HCEC 1CT (cell line): ENCODE results near the gene MYL10.
A peak's percentile ranks its signal among the peaks of the same experiment; 100 is the strongest.

Experiments
- DNase-seq: peaks from one replicate; pipeline ENCODE4 v3.0.0-alpha.2; 2017

The MYL10 gene

DNA sequence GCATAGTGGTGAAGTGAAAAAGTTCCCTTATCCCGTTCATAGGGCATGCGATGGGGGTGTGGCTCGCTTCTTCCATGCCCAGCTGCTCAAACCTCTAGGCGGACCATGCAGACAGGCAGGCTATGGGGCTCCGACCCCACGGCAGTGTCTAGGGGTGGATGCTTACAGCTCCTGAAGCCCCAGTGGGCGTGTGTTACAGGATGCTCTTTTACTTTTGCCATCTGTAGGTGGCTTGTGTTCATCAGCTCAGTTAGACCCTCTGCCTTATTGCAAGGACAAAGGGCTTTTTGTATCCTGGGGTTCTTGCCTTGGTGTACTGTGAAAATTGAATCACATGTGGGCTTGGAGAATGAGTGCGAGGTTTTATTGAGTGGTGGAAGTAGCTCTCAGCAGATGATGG, at the start of gene MYL10:
TSS of gene MYL10 (minus strand) at position 126 of the 400 bp plus-strand sequence. CDS start 178 bp downstream, outside the sequence.
- DNase-seq: no peak

DNA sequence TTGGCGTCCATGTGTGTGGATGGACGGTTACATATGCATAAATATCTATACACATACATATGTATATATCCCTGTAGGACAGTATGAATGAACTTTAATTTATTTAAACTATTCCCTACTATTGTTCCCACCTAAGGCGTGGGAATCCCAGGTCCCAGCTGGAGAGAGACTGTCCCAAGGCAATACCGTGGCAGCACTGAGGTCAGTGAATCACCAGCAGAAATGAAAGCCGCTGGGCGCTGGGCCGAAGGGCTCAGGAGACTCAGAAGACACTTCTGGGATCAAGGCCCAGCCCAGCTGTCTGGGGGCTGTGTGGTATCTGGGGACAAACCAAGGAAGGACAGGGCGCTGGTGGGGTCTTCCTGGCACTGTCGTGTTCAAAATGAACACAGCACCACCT, 49.6 kb upstream of the MYL10 start:
- peak; percentile 39 for DNase-seq

DNA sequence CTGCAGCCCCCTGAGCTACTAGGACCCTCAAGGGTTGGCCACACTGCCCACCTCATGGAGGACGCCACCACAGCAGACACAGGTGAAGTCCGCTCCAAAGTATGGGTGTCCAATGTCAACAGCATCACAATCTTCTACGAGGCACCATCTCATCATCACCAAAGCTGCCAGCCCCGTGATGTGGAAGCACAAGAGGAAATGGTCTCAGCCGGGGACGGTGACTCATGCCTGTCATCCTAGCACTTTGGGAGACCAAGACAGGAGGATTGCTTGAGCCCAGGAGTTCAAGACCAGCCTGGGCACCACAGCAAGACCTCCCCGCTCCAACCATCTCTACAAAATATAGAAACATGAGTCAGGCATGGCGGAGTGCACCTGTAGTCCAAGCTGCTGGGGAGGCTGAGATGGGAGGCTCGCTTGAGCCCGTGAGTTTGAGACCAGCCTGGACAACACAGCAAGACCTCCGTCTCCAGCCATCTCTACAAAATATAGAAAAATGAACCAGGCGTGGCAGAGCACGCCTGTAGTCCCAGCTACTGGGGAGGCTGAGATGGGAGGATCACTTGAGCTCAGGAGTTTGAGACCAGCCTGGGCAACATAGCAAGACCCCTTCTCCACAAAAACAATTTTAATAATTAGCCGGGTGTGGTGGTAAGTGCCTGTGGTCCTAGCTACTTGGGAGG, 48.8 kb upstream of the MYL10 start:
- DNase-seq: peak; percentile 25

DNA sequence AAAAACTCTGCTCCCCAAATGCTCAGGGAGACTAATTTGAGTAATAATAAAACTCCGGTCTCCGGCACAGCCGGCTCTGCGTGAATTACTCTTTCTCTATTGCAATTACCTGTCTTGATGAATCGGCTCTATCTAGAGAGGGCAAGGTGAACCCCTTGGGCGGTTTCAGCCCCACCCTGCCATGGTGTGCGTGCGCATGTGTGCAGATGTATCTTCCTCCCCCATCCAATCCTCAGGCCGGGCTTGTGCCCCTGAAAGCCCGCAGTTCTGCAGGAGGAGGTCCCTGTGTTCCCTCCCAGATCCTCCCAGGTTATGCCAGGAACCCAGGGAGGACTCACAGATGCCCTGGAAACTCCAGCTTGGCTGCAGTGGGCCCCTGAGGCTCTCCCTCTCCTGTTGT, 48.3 kb upstream of the MYL10 start:
- no peak for DNase-seq

DNA sequence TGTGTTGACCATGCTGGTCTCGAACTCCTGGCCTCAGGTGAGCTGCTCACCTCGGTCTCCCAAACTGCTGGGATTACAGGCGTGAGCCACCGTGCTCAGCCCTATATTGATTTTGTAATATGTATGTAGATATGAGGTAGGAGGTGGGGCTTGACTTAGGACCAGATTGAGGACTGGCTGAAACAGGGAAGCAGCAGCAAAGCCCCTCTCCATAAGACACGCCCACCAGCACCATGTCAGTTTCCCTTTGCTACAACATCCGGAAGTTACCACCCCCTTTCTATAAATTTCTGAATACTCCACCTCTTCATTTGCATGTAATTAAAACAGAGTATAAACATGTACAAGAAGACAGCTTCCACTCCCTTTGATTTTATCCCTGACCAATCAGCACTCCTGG, 47.9 kb upstream of the MYL10 start:
- no peak for DNase-seq

DNA sequence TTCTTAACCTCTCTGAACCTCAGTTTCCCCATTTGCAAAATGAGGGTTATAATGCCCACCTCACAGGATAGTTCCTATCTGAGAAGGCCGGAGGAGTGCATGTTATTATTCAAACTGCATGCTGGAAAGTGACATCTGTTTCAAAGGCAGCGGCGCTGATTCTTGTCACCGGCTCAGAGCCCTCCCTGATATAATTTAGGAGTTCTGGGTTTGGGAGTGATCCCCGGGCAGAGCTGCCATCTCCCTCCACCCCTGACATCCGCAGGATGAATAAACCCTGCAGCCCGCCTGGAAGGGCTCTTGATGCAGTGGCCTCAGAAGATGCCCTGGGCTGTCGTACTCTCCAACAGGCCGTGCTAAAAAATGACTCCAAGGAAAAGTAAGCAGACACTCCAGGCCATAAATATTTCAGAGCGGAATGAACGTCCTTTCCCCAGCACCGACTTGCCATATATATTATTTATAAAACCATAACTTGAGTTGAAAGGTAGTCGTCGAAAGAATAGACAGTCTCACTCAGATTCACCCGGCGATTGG, 47.0 kb upstream of the MYL10 start:
- no peak for DNase-seq

DNA sequence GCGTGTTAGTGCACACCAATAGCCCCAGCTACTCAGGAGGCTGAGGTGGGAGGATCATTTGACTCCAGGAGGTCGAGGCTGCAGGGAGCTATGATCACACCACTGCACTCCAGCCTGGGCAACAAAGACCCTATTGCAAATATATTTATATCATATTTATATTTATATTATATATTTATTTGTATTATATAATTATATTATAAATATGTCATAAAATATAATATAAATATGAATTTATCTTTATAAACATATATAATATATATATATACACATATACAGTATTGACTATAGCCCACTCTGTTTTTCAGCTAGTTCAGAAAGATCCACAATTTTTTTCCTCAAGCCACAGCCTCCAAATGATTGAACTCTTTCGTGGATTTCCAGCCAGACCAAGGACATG, 45.3 kb upstream of the MYL10 start:
- DNase-seq: no peak

DNA sequence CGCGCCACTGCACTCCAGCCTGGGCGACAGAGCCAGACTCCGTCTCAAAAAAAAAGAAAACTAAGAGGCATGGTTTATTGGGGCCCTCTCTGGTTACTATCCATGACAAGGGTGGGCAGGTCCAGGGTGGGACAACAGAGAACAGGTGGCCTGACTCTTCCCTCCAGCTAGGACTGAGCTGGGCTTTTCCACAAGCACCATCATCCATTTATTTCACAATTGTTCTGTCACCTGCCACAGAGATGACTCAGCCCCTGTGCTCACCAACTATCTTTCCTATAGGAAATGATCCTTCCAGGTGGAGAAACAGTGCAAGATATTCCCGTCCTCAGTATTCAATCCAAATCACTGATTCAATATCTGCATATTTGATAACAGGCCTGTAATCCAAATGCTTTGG, 44.9 kb upstream of the MYL10 start:
- DNase-seq: no peak

DNA sequence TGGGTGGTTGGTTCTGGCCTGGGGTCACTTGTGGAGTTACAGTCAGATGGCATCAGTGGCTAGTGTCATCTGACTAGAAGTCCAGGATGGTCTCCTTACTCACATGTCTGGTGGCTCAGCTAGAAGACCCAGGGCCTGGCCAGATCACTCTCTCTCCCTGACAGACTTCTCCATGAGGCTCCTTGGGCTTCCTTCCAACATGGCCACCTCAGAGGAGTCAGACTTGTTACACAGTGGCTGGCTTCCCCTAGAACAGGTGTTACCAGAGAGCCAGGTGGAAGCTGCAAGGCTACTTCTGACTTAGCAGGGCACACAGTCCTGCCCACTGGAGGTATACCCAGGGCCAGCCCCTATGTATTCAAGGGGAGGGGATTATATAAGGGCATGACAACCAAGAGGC, 44.2 kb upstream of the MYL10 start:
- DNase-seq: no peak

DNA sequence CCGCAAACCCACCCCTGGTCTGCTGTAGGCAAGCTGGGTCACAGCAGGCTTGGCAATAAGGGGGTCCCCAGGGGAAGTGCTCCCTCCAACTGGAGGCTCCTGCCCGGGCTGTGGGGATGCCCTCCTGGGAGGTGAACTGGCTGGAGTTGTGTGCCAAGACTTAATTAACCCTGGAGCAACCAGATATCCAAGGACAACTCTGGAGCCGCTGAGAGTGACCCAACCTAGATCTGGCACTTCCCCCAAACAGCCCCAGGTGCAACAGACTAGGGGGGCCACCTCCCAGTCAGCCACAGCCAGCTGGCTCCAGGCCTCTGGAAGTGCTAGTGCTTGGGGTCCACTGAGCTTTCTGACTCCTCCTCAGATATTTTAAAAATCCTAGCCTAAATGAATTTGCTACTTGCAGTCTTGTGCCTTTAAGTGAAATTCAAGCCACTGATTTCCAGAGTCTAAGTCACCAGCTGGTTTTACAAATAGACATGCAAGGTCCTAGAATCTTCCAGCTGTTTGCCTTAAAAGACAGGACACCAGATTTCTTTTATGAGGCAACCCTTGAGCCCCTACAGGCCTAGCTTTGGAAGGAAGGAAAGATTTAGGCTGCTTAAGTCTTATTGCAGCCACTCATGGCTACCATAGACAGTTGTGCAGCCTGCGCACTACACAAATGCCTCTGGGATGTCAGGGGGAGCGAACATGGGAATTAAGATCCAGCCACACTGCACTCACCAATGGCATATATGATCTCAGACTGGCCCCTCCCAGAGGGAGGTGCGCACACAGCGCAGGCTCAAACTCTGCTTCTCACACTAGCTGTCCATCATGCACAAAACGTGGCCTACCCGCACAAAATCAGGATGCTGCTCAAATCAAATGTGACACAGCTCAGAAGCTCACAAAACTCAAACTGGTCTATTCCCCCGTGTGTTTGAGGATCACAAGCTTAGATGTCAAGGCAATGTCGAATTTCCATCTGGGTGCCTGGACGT, 42.6 kb upstream of the MYL10 start:
- no peak for DNase-seq

DNA sequence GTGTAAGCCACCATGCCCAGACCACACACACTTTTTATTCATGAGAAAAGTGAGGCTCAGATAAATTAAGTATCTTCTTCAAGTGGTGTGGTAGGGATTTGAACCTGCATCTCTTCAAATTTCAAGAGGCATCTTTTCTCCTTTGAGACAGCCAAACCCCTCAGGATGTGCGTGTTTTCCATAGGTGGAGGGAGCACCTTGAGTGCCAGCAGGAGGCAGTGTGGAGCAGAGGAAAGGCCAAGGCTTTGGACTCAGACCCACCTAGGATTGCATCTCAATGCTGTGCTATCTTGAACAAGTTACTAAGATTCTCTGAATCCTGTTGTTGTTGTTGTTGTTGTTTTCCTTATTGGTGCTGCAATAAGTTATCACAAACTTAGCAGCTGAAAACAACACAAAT, 40.2 kb upstream of the MYL10 start:
- DNase-seq: no peak

DNA sequence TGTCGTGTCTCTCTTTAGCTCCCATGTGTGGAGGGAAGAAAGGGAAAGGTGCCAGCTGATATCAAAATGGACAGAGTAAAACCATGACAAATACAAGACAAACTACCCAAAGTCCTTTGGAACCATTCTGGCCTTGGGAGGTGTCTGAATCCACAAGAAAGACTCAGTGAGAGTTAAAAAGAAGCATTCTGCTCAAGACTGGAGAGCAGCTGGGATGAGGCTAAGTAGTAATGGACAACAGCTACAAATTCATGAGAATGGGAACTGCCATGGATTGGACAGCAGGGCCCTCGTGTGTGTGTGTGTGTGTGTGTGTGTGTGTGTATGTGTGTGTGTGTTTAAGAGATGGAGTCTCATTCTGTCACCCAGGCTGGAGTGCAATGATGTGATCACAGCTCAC, 39.6 kb upstream of the MYL10 start:
- DNase-seq: no peak

DNA sequence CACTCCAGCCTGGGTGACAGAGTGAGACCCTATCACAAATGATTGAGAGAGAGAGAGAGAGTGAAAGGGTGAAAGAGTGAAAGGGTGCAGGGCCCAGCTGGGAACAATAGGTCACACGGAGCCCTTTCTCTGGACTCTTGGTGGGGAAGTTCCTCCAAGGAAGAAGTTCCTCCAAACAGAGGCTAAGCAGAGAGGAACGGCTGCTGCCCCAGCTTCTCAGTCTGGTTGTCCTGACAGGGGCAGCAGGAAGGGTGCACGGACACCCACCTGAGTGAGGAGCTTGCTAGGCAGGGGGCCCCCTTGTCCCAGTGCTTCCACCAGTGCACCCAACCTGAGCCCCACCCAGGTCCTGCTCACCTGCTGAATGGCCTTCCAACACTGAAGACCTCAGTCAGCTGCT, 38.8 kb upstream of the MYL10 start:
- DNase-seq: no peak

DNA sequence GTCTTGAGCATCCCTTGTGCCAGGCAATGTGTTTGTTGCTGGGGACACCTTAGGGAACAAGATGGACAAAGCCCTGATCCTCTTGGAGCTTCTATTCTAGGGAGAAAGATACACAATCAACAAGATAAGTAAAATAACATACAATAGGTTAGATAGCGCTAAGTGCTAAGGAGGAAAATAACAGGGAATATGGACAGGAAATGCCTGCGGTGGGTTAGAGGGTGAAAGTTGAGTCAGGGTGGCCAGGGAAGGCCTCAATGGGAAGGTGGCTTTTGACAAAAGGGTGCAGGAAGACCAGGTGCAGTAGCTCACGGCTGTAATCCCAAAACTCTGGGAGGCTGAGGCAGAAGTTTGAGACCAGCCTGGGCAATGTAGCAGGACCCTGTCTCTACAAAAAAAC, 38.3 kb upstream of the MYL10 start:
- DNase-seq: no peak

DNA sequence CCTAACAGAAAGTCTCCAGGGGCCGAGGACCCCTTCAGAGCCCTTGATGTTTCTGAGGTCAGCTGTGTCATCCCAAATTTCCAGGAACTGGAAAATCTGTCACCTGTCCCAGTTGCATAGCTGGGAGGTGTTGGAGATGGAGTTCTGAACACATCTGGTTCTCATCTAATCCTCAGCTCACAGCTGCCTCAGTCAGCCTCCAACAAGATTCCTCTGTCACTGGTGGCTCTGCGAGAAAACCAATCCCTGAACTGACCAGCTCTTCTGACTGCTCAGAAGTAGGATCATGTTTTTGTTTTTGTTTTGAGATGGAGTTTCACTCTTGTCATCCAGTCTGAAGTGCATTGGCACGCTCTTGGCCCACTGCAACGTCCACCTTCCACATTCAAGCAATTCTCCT, 37.6 kb upstream of the MYL10 start:
- DNase-seq: no peak

DNA sequence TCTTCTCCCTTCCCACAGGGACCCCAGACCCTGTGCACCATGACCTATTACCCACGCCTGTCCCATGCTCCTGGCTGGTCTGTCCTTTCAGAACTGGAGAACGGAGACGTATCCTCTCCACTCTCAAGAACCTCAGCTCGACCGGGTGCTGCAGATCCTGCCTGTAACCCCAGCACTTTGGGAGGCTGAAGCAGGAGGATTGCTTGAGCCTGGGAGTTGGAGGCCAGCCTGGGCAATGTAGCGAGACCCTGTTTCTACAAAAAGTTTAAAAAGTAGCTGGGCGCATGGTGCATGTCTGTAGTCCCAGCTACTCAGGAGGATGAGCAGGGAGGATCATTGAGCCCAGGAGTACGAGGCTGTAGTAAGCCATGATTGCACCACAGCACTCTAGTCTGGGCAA, 37.2 kb upstream of the MYL10 start:
- no peak for DNase-seq

DNA sequence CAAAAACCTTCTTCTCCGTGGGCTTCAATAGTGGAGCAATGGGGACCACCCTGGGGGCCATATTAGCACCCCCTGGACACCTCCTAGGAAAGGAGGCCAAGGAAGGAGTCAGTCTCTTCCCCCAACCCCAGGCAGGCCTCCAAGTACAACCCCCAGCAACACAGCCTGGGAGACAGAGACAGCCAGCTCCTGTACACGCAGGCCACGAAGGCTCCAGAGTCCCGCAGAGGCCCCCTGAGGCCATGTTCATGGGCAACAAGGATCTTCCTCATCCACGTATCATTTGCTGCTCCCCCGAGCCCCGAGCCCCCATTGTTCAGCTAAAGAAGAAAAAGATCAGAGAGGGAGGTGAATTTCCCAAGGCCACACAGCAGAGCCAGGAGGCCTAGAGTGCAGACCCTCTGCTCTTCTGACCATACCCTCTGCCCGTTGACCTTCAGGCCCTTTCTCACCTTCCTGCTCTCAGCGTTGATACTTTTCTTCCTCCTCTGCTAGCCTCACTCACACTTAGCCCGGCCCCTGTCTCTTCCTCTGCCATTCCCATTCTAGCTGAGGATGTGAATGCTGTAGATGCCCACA, 35.9 kb upstream of the MYL10 start:
- no peak for DNase-seq

DNA sequence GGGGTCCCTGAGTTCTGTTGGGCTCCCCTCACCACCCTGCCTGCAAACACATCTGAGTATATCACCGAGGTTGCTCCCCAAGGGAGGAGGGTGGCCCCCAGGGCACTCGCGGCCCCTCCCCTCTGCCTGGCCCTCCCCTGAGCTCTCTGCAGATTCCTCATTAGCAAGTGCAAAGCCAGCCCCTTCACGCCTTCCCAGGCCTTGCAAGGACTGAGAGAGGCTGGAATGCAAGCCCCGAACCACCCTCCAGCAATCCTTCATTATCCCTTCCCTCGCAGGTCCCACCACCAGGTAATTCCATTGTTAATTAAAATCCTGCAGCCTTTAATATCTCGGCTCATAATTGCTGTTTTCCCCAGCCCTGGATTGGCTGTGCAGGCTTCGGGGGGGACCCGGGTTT, 35.3 kb upstream of the MYL10 start:
- no peak for DNase-seq

DNA sequence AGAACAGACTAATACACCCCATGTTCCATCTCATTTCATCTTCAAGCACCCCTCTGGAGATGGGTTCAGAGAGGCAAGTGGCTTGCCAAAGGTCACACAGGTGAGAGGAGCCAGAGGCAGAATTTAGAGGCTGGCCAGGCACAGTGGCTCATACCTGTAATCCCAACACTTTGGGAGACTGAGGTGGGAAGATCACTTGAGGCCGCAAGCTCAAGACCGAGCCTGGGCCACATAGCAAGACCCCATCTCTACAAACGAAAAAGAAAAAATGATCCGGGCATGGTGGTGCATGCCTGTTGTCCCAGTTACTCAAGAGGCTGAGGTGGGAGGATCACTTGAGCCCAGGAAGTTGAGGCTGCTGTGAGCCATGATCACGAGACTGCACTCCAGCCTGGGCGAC, 34.7 kb upstream of the MYL10 start:
- DNase-seq: no peak

DNA sequence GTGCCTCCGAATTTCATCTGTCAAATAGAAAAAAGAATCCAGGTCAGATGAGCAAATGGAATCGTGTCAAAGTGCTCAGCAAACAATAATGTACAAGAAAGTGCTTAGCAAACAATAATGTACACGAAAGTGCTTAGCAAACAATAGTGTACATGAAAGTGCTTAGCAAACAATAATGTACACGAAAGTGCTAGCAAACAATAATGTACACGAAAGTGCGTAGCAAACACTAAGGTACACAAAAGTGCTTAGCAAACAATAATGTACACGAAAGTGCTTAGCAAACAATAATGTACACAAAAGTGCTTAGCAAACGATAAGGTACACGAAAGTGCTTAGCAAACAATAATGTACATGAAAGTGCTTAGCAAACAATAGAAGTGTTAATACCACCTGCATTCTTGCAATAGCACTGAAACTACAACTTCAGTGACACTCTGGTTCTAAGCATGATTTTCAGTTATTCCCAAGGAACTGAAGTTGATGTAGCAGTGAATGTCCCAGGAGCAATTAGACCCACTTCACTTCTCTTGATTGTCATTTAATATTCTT, 33.4 kb upstream of the MYL10 start:
- DNase-seq: no peak

DNA sequence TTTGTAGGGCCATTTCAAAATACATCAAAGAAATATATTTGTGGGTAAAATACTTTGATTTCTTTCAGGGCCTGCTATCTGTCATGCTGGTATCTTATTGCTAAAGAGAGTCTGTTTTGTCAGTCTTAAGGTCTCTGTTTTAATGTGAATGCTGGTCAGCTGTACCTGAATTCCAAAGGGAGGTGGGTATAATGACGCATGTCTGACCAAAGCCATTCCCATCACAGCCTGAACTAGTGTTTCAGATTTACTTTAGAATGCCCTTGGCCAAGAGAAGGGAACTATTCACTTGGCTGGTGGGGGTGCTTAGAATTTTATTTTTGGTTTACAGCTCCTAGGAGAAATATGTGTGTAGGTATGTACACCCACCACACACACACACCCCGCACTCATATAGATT, 30.6 kb upstream of the MYL10 start:
- DNase-seq: no peak

DNA sequence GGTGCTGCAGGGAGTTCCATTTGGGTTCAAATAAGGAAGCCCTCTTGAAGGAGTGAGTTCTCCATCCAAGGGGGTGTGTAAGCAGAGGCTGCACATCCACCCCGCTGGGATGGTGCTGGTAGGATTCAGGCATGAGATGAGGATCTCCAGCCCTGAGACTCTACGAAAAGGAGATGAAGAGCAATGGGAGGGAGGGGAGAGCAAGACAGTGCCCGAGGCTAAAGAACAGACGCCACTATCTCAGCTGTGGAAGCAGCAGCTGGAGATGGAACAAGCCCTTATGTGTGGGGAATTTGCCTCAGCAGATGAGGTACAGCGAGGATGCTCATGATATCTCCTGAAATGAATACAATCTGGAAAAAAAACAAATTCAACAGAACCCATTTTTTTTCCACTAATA, 28.1 kb upstream of the MYL10 start:
- no peak for DNase-seq

DNA sequence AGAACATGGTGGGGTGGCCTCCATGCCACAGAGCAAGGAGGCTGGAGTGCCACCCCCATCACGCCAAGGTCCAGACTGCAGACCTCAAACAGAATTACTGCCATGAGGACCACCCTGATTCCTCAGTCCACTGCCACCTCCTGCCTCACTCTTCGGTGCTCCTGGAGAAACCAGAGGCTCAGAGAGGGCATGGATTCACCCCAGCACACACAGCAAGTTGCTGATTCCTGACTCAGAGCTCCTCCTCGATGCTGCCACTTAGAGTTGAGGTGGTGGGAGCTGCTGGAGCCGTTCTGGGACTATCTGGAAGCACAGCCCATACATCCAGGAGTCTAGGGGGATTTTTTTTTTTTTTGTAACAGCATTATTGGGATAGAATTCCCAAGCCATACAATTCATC, 22.0 kb upstream of the MYL10 start:
- DNase-seq: no peak
